Measurements from ENCODE around the gene DAZ2.
"Not testable (repeated sequence)": the region's sequence is repeated elsewhere in the genome, so short reads cannot be mapped to it uniquely, and the experiment has no call there.

DAZ2 gene, protein sequence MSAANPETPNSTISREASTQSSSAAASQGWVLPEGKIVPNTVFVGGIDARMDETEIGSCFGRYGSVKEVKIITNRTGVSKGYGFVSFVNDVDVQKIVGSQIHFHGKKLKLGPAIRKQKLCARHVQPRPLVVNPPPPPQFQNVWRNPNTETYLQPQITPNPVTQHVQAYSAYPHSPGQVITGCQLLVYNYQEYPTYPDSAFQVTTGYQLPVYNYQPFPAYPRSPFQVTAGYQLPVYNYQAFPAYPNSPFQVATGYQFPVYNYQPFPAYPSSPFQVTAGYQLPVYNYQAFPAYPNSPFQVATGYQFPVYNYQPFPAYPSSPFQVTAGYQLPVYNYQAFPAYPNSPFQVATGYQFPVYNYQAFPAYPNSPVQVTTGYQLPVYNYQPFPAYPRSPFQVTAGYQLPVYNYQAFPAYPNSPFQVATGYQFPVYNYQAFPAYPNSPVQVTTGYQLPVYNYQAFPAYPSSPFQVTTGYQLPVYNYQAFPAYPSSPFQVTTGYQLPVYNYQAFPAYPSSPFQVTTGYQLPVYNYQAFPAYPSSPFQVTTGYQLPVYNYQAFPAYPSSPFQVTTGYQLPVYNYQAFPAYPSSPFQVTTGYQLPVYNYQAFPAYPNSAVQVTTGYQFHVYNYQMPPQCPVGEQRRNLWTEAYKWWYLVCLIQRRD

DNA sequence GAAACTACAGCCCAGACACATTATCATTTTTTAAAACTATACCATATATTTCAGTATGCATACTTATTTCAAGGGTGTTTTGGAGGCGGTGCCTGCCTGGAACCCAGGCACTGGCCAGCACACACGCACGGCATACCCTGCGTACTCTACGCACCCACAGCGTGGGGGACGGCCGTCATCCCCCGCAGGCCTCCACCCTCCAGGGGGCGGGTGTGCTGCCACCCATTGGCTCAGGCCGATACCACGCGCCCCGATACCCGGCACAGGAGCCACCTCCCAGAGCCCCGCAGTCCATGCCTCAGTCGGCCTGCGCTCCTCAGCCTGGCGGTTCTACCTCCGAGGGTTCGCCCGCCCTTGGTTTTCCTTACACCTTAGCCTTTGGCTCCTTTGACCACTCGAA, at the start of gene DAZ2:
DAZ2 (plus strand) TSS at position 301 of the 400 bp plus-strand sequence. CDS start 208 bp downstream, outside the sequence.
- H3K27me3 ChIP-seq; H3K4me3 ChIP-seq; H3K27ac ChIP-seq; H3K9me3 ChIP-seq; intact Hi-C loops (cut with DNase I; ENCODE audit: low total_unique reads); DNase-seq; H3K36me3 ChIP-seq; H3K4me1 ChIP-seq: not testable (repeated sequence)

DNA sequence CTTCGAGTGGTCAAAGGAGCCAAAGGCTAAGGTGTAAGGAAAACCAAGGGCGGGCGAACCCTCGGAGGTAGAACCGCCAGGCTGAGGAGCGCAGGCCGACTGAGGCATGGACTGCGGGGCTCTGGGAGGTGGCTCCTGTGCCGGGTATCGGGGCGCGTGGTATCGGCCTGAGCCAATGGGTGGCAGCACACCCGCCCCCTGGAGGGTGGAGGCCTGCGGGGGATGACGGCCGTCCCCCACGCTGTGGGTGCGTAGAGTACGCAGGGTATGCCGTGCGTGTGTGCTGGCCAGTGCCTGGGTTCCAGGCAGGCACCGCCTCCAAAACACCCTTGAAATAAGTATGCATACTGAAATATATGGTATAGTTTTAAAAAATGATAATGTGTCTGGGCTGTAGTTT, 20.4 kb upstream of the DAZ2 start, which contains the start of gene DAZ1:
DAZ1 (minus strand) TSS at position 101 of the 400 bp plus-strand sequence. CDS start 208 bp downstream, outside the sequence.
- intact Hi-C loops (cut with DNase I; ENCODE audit: low total_unique reads); H3K4me1 ChIP-seq; H3K36me3 ChIP-seq; DNase-seq; H3K4me3 ChIP-seq; H3K27me3 ChIP-seq; H3K27ac ChIP-seq; H3K9me3 ChIP-seq: not testable (repeated sequence)

DNA sequence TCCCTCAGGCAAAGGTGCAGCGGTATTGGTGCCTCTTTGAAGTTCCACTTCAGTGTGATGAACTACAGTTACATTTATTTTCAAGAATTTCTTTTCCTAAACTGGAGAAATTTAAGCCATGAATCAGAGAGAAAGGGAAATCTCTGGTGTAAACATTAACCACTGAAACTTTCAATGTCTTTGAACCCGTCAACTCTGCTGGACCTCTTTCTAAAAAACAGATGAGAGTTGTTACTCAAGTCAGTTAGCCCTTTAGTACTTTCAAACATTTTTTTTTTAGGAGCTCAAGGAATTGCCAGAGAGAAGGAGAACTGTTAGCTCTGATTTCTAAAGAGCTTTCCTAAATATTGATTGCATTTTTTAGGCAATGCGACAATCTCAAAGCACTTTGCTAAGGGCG, 11.9 kb upstream of the DAZ2 start:
- H3K27me3 ChIP-seq; H3K4me3 ChIP-seq; H3K36me3 ChIP-seq; DNase-seq; H3K9me3 ChIP-seq; H3K4me1 ChIP-seq; intact Hi-C loops (cut with DNase I; ENCODE audit: low total_unique reads); H3K27ac ChIP-seq: not testable (repeated sequence)

DNA sequence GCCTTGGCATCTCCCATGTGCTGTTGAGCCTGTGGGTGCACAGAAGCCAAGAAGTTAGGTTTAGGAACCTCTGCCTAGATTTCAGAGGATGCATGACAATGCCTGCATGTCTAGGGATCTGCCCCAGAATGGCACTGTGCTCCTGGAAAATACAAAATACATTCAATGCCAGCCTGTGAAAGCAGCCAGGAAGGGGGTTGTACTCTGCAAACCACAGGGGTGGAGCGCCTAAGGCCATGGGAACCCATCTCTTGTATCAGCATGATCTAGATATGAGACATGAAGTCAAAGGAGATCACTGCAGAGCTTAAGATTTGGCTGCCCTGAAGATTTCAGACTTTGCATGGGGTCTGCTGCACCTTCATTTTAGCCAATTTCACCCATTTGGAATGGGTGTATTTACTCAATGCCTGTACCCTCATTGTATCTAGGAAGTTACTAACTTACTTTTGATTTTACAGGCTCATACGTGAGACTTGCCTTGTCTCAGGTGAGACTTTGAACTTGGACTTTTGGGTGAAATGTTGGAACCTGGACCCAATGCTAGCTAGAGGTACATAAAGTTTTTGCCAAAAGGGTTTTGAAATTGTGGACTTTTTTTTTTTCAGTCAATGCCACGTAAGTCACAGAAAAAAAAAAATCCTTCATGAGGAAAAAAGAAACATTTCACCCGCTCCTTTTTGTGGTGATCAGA, 9.4 kb upstream of the DAZ2 start:
- H3K9me3 ChIP-seq; H3K36me3 ChIP-seq; H3K27ac ChIP-seq; DNase-seq; H3K27me3 ChIP-seq; intact Hi-C loops (cut with DNase I; ENCODE audit: low total_unique reads); H3K4me3 ChIP-seq; H3K4me1 ChIP-seq: not testable (repeated sequence)

DNA sequence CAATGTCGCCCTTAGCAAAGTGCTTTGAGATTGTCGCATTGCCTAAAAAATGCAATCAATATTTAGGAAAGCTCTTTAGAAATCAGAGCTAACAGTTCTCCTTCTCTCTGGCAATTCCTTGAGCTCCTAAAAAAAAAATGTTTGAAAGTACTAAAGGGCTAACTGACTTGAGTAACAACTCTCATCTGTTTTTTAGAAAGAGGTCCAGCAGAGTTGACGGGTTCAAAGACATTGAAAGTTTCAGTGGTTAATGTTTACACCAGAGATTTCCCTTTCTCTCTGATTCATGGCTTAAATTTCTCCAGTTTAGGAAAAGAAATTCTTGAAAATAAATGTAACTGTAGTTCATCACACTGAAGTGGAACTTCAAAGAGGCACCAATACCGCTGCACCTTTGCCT, 8.7 kb upstream of the DAZ2 start:
- H3K4me1 ChIP-seq; DNase-seq; H3K4me3 ChIP-seq; intact Hi-C loops (cut with DNase I; ENCODE audit: low total_unique reads); H3K9me3 ChIP-seq; H3K27ac ChIP-seq; H3K27me3 ChIP-seq; H3K36me3 ChIP-seq: not testable (repeated sequence)
